ENCODE data around the gene FAM227A. TPM values are rescaled to one million over a fixed set of nuclear protein-coding genes. Genes with fewer than 3 reads are reported as not detected.

FAM227A gene
- total and polyA plus RNA-seq, 2 of the 4 experiments (the other 2 are of a cell fraction): 1.3 to 1.4 TPM

DNA sequence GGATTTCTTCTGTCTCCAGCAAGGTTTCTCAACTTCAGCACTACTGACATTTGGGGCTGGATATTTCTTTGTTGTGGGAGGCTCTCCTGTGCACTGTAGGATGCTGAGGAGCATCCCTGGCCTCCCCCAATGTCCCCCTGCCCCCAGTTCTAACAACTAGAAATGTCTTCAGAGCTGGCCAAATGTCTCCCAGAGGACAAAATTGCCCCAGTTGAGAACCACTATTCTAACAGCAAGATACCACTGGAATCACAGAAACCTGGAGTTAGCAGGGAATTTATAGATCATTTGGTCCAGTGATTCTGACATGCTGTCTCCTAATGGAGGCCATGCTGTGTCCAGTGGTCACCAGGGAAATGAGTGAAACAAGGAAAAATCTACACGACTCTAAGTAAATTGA lies 54.0 kb downstream of the FAM227A start:
- Histone ChIP-seq H3K4me1 (ENCODE audit: control insufficient read depth, insufficient read depth, low read length) (peaks cover 4% of the 10 kb centered on the region), H2BK20ac (ENCODE audit: low read depth, low read length) (no peak overlapping the region), H3K14ac (replicated peaks; ENCODE audit: low read depth, low read length) (no peak overlapping the region), H4K8ac (ENCODE audit: low read depth in 2 of 2, low read length in 2 of 2) (no peak overlapping the region), H3K9me3 (ENCODE audit: control insufficient read depth, insufficient read depth, low read length) (no peaks in the 10 kb centered on the region), H4K20me1 (ENCODE audit: insufficient read depth, low read length) (no peaks in the 10 kb centered on the region), H2AK5ac (ENCODE audit: low read depth, low read length) (no peak overlapping the region), H2BK15ac (ENCODE audit: low read depth, low read length) (no peak overlapping the region), H2BK5ac (ENCODE audit: low read depth, low read length, poor library complexity, severe bottlenecking) (no peak overlapping the region), H3K18ac (ENCODE audit: low read depth, low read length) (no peak overlapping the region), H3K9me1 (ENCODE audit: insufficient read depth, low read length) (peaks cover 5% of the 10 kb centered on the region), H3K9ac (ENCODE audit: low read depth, low read length) (no peak overlapping the region), H3K79me1 (ENCODE audit: low read depth in 1 of 2, low read length in 2 of 2) (no peaks in the 10 kb centered on the region), H3K36me3 (ENCODE audit: control insufficient read depth, insufficient read depth, low read length) (no peaks in the 10 kb centered on the region), H3K4me2 (ENCODE audit: low read depth, low read length) (no peak overlapping the region), H3K27me3 (ENCODE audit: control insufficient read depth, insufficient read depth, low read length) (no peaks in the 10 kb centered on the region; the same call in 1 of the 2 replicates), H2AK9ac (replicated peaks; ENCODE audit: low read depth, low read length, poor library complexity) (no peak overlapping the region), H3K56ac (ENCODE audit: extremely low read depth, insufficient read depth, low read length) (no peak overlapping the region), H3K4me3 (ENCODE audit: insufficient read depth, low read depth, low read length) (no peak overlapping the region), H4K91ac (ENCODE audit: insufficient read depth, low read depth, low read length) (no peak overlapping the region), H3K4ac (ENCODE audit: low read depth, low read length) (no peak overlapping the region), H3K27ac (ENCODE audit: insufficient read depth, low read length) (no peak overlapping the region), H4K5ac (ENCODE audit: low read depth, low read length) (no peak overlapping the region), H2BK120ac (ENCODE audit: low read depth, low read length) (no peak overlapping the region), H2AFZ (replicated peaks; ENCODE audit: low read length, poor library complexity) (no peak overlapping the region), H3K23ac (ENCODE audit: low read depth, low read length) (no peak overlapping the region)
- no CpG with 5 or more reads among the region's 1 CpG for WGBS, 2 experiments (ENCODE audit: extremely low coverage in 2 of 2, insufficient read length in 1 of 2)
- ATAC-seq (ENCODE audit: low read depth) (no peak), DNase-seq (no peak)
- dilution Hi-C loops (cut with HindIII; ENCODE audit: low sequenced_read_pairs, unreplicated experiment) (no loop called here), intact Hi-C loops (cut with micrococcal nuclease) (no loop called here), in situ Hi-C loops (cut with MboI; ENCODE audit: low sequenced_read_pairs) (no loop called here)
- ChIA-PET POLR2A (ENCODE audit: unreplicated experiment) (no interaction called here), CTCF (no interaction called here)
- TF ChIP-seq MAZ (IDR thresholded peaks at IDR 0.05; ENCODE audit: borderline replicate concordance, low read depth, low read length) (no peak), CEBPB (IDR thresholded peaks at IDR 0.05; ENCODE audit: low read depth, low read length) (no peak), MAFK (IDR thresholded peaks at IDR 0.05; ENCODE audit: low read depth, low read length) (no peak), FOS (IDR thresholded peaks at IDR 0.05; ENCODE audit: low read depth, low read length) (no peak), RCOR1 (IDR thresholded peaks at IDR 0.05; ENCODE audit: insufficient replicate concordance, low read length) (no peak), NFE2L2 (IDR thresholded peaks at IDR 0.05; ENCODE audit: low read depth, low read length) (no peak)
- BruUV-seq (replicated peaks): no TSS peak

Measured in IMR-90 (cell line).